Stimulated activated CD4-positive, alpha-beta T cell treated with anti-CD3 and anti-CD28 coated beads, Interleukin-4, amount 100 ng/mL, for 24 hours (primary cell): ENCODE results near the gene GNA12.

Source experiments
- DNase-seq: peaks from one replicate; pipeline ENCODE4 v3.0.0-alpha.2; 2020

GNA12 gene

DNA sequence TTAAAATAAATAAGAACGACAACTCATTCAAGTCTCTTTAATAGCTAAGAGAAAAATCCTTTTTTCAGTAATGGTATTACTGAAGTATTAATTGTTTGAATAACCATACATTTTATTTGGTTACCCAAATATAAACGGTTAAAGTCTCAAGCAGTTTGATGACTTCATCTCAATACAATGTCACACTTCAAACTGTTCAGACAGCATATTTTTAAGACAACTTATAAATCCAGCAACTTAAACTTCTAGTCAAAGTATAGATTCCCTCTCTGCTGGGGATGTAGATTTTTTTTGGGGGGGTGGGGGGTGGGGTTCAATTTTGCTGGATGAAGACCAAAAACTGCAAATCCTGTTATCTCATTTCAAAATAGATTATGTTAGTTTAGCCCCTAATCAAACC lies 42.0 kb downstream of the GNA12 start:
- no peak for DNase-seq

DNA sequence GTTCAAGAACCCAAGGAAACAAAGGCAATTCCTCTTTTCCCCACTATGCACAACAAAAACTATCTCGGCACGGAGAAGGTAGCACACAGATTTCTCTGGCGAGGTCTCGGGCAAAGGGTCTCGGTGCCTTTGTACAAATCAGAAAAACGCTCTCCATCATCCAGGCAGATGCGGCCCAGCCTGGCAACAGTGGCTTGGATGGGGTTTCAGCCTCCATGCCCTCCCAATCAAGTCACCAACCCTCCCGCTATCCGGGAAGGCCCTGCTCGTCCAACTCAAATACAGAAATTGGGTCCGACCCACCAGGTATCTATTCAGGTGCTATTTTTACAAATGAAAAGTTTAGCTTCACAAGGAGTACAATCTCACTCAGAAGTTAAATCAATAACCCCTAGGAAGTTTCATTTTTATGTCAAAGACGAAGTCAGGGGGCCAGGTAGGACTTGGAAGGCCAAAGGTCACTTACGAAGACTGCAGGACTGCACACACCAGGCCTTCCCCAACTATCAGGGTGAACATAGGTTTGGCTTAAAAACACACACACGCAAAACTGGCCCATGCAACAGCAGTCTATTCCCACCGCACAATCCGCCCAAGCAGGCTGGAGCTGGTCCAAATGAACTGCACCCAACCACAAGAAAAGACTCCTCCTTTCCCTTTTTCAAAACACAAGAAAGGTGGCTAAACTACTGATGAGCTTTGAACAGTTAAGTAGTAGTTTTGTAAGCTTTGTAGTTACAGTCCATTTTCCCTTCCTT lies 43.0 kb downstream of the GNA12 start:
- DNase-seq = no peak

DNA sequence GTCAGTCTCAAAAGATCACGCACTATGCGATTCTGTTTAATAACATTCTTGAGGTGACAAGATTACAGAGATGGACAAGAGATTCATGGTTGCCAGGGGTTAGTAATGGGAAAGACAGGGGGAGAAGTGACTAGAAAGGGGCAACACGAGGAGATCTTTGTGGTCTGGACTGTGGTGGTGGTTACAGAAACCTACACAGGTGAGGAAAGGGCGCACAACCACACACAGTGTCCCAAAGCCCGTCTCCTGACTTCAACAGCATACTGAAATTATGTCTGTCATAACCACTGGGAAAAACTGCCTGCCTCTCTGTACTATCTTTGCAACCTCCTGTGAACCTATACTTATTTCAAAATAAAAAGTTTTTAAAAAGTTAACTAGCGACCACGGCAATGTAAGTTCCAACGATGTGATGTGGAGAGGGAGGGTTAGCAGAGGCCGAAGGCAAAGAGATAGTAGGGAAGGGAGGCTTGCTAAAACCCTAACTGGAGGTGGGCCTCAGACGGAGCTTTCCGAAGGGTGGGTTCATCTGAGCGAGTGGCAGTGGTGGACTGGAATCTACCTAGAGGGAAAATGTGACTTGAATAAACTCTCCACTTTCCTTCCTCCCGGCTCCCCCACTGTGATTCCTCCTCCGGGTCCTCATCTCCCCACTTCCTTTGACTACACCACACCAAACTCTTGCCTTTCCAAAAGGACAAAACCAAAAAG lies 43.7 kb downstream of the GNA12 start:
- no peak for DNase-seq

DNA sequence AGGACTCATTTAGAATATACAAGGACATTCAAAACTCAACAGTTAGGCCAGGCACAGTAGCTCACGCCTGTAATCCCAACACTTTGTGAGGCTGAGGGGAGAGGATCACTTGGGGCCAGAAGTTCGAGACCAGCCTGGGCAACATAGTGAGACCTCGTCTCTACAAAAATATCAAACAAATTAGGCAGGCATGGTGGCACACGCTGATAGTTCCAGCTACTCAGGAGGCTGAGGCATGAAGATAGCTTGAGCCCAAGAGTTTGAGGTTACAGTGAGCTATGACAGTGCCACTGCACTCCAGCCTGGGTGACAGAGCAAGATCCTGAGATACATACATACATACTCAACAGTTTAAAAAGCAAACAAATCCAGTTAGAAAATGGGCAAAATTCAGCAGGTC lies 44.9 kb downstream of the GNA12 start:
- no peak for DNase-seq

DNA sequence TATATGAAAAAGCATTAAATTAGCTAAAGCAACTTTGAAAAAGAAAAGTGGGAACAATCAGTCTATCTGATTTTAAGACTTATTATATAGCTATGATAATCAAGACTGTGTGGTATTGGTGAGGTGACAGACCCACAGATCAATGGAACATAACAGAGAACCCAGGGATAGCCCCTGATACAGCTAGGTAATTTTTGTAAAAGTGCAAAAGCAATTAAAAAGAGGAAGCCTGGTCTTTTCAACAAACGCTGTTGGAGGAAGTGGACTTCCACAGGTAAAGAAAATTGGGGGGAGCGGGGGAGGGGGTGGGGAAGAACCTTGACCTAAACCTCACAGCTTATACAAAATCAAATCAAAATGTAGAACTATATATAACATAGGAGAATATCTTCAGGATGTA lies 45.4 kb downstream of the GNA12 start:
- no peak for DNase-seq

DNA sequence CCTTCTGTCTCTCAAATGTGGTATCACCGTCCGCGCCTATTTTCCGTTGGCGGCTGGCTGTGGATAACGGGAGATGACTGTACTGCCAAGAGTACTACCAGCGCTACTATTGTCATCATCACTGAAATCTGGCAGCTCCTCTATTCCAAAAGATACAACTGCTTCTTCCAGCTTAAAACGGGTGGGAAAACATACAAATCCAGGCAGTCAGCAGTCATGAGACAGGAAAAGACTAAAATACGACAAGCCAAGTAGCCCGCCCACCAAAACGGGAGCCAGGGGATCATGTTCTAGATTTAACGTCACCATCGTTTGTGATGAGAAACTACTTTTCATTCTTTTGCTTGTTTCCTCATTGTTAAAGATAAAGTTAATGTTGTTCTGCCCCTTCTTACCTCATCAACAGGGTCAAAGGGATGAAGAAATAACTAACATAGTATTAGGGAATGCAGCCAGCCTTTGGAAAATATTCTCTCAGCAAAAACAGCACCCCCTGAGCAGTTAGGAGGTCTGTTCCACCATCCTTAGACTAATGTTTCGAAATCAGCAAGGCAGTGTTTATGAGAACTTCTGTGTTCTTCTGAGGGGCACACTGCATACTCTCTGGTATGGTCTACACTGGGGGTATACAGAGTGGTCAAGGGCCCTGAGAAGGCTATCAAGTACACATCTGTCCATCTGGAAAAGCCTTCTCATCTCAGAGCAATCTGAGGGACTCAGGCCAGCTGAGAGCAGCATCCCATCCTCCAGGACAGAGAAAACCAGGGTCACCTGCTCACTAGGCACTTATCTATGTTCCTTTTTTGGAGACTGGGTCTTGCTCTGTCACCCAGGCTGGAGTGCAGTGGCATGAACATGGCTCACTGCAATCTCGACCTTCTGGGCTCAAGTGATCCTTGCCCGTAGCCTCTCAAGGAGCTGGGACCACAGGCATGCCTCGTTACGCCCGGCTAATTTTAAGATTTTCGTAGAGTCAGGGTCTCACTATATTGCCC lies 47.5 kb downstream of the GNA12 start:
- no peak for DNase-seq

DNA sequence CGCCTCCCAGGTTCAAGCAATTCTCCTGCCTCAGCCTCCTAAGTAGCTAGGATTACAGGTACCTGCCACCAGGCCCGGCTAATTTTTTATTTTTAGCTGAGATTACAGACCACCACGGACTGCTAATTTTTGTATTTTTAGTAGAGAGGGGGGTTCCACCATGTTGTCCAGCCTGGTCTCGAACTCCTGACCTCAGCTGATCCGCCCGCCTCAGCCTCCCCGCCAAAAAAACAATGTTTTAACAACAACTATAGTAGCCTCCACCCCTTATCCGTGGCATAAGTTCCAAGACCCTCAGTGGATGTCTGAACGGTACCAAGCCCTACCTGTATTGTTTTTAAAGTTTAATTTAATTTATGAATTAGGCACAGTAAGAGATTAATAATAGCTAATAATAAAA lies 48.2 kb downstream of the GNA12 start:
- DNase-seq = no peak

DNA sequence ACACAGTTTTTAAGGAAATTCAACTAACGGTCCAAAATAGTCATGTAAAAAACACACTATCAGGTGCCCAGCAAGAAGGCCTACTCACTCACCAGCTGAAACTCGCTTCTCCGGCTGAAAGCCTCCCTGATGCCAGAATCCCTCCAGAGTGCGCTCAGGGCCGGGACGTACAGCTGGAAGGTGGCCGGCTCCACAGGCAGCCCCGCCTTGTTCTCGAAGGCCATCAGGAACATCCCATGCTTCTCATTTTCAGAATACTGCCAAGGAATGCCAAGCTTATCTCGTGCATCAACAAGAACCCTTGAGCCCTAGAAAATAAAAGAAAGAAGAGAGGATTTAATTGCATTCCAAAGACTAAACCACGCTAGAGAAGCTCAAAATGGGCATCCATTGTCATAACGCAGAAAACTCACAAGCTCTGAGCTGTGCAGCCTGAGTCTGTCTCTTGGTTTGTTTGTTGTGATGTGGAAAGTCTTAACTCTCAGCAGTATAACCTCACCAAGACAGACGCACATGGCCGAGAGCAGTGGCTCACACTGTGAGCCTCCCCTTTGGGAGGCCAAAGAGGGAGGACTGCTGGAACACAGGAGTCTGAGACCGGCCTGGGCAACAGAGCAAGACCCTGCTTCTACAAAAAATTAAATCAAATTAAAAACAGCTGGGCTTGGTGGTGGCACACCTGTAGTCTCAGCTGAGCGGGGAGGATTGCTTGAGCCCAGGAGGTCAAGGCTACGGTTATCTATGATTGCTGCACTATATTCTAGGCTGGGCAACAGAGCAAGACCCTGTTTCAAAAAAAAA lies 49.1 kb downstream of the GNA12 start:
- no peak for DNase-seq

DNA sequence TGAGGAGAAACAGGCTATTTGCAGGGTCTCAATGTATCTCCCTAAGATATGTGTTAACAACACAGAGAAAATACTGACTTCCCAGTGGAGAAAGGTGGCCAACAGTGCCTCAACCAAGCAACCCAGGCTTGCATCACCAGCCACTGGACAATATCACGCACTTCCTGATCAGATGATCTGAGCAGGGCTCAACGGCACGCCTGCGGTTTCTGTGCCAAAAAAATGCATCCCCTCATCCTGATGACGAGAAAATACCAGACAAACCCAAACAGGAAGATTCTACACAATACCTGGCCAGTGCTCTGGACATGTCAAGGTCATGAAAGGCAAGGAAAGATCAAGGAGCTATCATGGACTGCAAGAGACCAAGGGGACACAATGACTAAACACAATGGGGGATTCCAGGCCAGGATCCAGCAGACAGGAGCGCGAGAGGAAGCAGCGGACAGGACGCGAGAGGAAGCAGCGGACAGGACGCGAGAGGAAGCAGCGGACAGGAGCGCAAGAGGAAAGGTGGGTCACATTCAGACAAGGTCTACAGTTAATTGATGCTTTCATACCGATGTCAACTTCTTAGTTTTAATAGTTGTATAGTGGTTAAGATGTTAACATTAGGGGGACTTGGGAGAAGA lies 51.1 kb downstream of the GNA12 start:
- no peak for DNase-seq

DNA sequence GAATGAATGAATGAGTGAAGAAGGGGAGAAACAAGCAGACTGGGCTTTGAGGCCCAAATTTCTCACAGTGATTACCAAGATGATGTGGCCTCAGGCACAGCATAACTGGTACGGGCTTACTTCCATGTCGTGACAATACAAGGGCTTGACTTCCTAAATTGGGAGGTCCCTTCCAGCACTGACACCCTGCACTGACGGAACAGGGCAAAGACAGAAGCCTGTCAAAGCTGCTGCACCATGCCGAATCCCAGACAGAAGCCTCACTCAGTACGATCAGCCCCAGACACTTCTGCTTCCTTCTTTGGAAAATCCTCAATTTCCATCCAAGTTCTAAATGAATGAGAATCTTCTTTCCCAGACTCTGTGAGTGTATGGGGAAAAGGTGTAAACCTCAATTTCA lies 51.9 kb downstream of the GNA12 start:
- no peak for DNase-seq

DNA sequence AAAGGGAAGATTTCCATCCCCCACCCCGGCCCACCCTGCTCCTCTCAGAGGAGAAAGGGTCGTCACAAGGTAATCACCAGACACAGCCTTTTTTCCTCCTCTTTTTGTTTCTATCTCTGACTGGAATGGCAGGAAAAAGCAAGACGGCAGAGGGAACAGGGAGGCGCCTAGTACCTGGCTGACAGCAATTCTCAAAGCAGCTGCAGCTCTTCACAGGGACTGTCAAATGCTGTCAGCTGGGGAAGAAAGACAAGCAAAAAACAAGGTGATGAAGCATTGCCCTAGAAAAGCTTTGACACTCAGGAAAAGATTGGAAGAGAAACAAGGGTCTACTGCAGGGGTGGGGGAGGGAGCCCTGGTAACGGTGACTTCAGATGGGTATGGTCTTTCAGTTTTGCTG lies 52.7 kb downstream of the GNA12 start:
- DNase-seq = no peak

DNA sequence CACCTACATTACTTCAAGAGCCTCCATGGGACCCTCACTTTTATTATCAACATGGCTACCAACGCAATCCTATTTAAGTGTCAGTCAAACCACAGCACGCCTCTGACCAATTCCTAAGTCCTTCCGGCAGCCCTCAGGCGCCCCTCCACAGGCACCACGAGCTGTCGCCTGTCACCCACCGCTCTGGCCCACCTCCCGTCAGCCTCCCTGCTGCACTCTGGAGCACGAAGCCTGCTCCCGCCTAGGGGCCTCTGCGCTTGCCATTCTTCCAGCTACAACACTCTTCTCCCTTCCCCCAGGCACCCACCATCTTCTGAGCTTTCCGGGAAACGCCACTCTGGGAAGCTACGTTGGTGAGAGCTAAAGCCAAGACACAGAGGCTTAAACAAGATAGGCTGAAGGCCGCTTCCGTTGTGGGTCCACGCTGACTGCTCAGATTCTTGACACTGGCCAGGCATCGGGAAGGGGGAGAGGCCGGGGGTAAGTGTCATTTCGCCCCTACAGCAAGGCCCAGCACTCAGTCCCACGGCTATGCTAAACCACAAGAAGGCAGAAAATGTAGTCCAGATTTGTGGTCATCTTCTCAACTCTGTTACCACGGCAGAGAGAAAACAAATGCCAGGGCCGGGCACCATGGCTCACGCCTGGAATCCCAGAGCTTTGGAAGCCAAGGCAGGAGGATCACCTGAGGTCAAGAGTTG lies 56.7 kb downstream of the GNA12 start:
- no peak for DNase-seq

DNA sequence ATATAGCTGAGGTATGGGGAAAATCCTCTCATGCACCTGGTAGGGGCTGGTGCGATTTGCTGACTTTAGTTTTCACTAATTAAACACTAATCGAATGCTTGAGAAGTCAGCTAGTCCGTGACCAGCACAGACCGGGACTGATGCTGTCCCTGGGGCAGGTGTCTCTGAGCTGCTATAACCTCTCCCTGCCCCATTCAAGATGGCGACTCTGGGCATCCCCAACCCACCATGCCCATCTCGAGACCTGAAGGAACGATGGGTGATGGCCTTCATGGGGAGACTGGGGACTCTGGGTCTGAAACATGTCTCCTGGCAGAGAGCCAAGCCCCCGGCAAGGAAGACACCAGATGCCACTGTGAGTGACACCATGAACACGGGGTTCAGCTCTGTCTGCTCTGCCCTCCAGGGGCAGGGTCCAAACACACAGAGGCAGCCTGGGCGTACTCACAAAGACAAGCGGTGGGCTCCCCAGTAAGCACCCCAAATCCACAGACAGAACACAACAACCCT lies 57.4 kb downstream of the GNA12 start:
- DNase-seq = no peak

DNA sequence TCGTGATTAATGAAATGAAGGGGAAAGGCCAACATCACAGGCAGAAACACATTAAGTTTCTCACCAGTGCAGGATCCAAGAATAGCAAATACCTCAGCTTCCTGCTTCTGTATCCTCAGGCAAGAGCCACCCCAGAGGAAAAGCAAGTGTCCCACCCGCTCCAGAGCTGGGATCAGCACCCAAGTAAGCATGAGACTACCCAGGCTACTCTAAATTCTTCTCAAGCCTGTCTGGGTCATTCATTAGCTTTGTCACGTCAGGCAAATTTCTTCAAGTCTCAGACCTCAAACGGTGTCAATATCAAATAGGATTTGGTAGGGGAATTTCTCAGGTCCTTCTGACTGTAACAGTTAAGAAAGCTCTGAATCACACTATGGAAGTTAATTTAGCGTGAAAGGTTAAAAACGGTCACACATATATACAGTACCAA lies 59.0 kb downstream of the GNA12 start:
- no peak for DNase-seq

DNA sequence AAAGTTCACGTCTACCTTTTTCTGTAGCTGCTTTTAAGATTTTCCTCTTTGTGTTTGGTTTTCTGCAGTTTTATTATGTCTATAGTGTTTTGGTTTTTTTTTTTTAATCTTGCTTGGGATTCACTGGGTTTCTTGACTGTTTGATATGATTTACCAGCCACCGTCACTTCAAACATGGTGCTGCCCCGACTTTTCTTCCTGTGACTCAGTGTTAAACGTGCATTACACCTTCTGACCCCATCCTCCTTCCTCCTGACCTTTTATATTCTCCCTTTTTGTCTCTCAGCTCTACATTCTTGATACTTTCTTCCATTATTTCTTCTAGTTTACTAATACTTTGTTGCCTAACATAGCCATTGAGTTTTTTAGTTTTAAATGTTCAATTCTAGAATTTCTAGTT lies 61.5 kb downstream of the GNA12 start:
- DNase-seq = no peak

DNA sequence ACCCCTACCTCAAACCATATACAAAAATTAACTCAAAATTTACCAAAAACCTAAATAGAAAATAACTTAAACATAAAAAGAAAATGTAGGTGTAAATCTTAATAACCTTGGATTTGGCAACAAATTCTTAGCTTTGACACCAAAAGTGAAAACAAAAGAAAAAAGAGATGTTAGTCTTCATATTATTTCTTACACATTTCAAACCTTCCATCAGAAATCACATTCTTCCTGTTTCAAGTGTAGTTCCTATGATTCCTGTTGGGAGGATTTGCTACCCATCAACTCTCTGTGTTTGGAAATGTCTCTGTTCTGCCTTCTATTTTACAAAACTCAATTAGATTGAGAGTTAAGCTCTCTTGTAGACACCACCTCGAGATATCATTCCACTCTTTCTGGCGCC lies 62.0 kb downstream of the GNA12 start:
- DNase-seq = no peak

DNA sequence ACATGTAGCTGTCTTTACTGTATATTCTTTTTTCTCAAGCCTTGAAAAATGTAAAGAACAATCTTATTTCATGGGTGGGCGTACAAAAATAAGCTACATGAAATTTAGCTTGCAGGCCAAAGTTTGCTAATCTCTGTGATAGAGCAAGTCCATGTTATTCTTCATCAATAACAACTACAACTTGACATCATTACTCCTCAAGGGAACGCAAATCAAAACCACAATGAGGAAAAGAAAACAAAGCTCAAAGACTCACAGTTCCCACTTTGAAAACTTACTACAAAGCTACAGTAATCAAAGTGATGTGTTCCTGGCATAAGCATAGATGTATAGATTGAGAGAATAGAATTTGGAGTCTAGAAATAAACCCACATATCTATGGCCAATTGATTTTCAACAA lies 62.5 kb downstream of the GNA12 start:
- DNase-seq = no peak

DNA sequence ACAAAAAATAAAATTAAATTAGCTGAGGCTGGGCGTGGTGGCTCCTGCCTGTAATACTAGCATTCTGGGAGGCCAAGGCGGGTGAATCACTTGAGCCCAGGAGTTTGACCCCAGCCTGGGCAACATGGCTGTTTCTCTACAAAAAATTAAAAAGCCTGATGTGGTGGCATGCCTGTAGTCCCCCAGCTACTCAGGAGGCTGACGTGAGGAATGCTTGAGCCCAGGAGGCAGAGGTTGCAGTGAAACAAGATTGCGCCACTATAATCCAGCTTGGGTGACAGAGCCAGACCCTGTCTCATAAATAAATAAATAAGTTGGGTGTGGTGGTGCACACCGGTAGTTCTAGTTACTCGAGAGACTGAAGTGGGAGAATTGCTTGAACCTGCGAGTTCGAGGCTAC lies 65.1 kb downstream of the GNA12 start:
- no peak for DNase-seq

DNA sequence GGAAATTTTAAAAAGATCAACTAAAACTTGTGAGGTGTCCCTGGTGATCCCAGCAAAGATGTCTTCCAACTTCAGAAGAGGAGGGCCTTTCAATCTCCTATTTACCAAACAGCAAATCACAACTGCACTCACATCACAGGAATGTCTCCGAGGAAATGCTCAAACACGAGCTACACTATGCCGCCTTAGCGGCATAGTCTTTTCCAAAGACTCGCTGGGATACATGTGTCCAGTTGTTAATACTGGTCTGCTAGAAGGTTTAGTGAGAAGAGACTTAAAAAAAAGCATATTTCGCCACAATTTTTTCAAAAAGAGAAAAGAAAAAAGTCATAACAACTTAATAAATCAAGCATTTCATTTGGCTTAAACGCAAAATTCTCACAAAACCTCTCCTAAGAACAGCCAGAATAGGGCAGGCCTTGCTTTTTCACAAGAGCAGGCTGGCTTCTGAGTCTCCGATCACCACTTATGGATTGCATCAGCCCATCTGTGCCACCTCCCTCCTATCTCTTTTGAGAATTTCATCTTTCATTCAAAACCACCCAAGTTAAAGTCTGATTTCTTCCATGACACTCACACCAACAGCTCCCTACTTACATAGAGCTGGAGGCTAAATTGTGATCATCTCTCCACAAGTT lies 66.1 kb downstream of the GNA12 start:
- no peak for DNase-seq

DNA sequence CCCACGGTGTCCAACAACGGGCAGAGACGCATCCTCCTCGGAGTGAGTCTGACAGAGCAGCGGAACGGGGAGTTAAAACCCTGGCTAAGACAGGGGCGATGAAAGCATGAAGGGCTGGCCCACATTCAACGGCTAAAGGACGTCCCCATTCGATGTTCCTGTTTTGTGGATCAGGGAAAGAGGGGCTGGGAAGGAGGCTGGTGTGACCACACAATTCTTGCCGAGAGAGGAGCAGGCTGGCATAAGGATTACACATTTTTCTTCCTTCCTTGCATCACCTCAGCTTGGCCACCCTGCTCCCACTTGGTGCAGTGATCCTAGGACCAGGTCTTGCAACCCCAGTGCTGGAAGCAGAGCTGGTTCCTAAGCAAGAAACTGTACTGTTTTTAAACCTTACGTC lies 67.7 kb downstream of the GNA12 start:
- no peak for DNase-seq

DNA sequence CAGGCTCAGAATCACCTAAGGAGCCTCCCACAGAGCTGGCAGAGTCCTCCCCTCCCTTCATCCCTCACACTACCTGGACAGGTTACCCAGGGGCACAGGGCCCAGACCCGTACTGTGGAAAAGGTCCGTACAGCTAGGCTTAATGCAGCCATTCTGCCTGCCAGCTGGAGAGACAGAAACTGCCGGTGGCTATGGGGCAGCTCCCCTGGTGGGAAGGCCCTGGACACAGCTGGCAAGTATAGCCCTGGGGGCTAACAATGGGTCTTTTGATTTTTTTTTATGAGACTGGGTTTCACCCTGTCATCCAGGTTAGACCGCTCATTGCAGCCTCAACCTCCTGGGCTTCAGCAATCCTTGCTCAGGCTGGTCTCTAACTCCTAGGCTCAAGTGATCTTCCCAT lies 68.3 kb downstream of the GNA12 start:
- DNase-seq = no peak
